Left ventricle myocardium inferior (tissue), 1 donor: ENCODE data around the gene CERS6. TPM values are rescaled to one million over a fixed set of nuclear protein-coding genes. Genes with fewer than 3 reads are reported as not detected.
A peak's percentile ranks its signal among the peaks of the same experiment; 100 is the strongest.

Source experiments
- DNase-seq: peaks from one replicate; pipeline ENCODE4 v3.0.0-alpha.2; 2020
- H3K27ac ChIP-seq: fragments of 200-600 bp; replicated peaks from 2 replicates; pipeline ENCODE4 v1.8.0; 2021
- H3K27me3 ChIP-seq: fragments of 200-600 bp; 2 replicates; pipeline ENCODE4 v1.8.0; 2021; ENCODE audit warnings: low read depth
- H3K36me3 ChIP-seq: fragments of 200-600 bp; 2 replicates; pipeline ENCODE4 v1.8.0; 2021
- H3K4me1 ChIP-seq: fragments of 200-600 bp; 2 replicates; pipeline ENCODE4 v1.8.0; 2021
- H3K4me3 ChIP-seq: fragments of 200-600 bp; 2 replicates; pipeline ENCODE4 v1.8.0; 2021; ENCODE audit warnings: mild to moderate bottlenecking, moderate library complexity
- H3K9me3 ChIP-seq: fragments of 200-600 bp; replicated peaks from 2 replicates; pipeline ENCODE4 v1.8.0; 2021
- intact Hi-C: fragments of 100-400 bp; cut with micrococcal nuclease; formaldehyde crosslinking; loops from one replicate; pipeline ENCODE4 v1.11.0; 2022
- total RNA-seq: library from RNA; stranded (reverse); fragmentation: NEBNext Ultra II Directional; extraction: Animal tissue kit (Norgen Biotek cat#: 25700); gene quantifications from one replicate; pipeline ENCODE4 v1.2.1, GENCODE V29; 2021
- TF ChIP-seq, protein P1 (sequence below): fragments of 200-600 bp; IDR thresholded peaks from 2 replicates; pipeline ENCODE4 v1.8.0; 2021; ENCODE audit warnings: antibody characterized with exemption, mild to moderate bottlenecking, borderline replicate concordance
- donor health status: DM: no; HTN: yes; CAD: no; lungs with severe emphysema.

Gene CERS6
- total RNA-seq, 1 donor from 2014 or later: 68.9 TPM

DNA sequence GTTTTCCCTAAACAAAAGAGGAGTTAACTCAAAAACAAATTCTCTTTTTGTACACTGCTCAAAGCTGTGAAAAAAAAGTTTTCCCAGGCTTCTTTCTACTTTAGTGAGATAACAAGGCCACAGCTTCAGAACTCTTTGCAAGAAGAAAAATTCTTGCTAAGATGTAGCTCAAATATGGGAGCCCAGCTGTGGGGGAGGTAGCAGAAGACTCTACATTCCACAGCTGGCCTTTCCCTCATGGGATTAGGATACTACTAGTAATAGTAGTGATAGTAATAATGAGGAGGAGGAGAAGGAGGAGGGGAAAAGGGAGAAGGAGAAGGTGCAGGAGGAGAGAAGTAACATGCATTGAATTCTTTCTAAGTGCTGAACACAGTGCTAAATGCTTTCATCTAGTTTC, 19.2 kb upstream of the CERS6 start:
- DNase-seq: no peak
- intact Hi-C loops: no loop called here
- H3K9me3 ChIP-seq: no peaks in the 10 kb centered on the region

DNA sequence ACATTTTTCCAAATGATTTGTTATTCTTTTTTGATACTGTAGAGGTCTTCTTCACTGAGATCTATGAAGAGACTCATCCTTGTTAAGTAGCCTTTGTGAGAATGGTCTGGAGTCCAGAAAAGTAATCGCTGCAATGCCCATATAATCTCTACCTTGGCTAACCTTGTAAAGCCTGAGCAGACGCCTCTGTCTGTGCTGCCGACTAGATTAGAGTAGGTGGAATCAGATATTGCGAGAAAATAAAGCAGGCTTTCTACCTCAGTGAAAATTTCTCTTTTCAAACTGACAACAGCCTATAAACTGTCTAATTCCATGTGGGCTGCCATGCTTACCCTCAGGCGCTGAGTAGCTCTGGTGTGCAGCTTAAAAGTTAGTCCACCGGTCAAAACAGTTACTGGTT, 17.5 kb upstream of the CERS6 start:
- H3K4me1 ChIP-seq: peaks cover 23% of the 10 kb centered on the region
- no peaks in the 10 kb centered on the region for H3K27me3 ChIP-seq
- no peak overlapping the region for H3K27ac ChIP-seq
- intact Hi-C loops: no loop called here
- H3K36me3 ChIP-seq: no peaks in the 10 kb centered on the region
- no peak overlapping the region for H3K4me3 ChIP-seq
- H3K9me3 ChIP-seq: no peaks in the 10 kb centered on the region
- TF ChIP-seq, protein P1, sequence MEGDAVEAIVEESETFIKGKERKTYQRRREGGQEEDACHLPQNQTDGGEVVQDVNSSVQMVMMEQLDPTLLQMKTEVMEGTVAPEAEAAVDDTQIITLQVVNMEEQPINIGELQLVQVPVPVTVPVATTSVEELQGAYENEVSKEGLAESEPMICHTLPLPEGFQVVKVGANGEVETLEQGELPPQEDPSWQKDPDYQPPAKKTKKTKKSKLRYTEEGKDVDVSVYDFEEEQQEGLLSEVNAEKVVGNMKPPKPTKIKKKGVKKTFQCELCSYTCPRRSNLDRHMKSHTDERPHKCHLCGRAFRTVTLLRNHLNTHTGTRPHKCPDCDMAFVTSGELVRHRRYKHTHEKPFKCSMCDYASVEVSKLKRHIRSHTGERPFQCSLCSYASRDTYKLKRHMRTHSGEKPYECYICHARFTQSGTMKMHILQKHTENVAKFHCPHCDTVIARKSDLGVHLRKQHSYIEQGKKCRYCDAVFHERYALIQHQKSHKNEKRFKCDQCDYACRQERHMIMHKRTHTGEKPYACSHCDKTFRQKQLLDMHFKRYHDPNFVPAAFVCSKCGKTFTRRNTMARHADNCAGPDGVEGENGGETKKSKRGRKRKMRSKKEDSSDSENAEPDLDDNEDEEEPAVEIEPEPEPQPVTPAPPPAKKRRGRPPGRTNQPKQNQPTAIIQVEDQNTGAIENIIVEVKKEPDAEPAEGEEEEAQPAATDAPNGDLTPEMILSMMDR: no peak
- DNase-seq: no peak

More for the DNA sequence above, 19.2 kb upstream of the CERS6 start:
- H3K4me3 ChIP-seq: no peak overlapping the region
- H3K36me3 ChIP-seq: no peaks in the 10 kb centered on the region
- TF ChIP-seq, protein P1: no peak
- H3K4me1 ChIP-seq: peaks cover 23% of the 10 kb centered on the region
- no peak overlapping the region for H3K27ac ChIP-seq
- H3K27me3 ChIP-seq: no peaks in the 10 kb centered on the region

DNA sequence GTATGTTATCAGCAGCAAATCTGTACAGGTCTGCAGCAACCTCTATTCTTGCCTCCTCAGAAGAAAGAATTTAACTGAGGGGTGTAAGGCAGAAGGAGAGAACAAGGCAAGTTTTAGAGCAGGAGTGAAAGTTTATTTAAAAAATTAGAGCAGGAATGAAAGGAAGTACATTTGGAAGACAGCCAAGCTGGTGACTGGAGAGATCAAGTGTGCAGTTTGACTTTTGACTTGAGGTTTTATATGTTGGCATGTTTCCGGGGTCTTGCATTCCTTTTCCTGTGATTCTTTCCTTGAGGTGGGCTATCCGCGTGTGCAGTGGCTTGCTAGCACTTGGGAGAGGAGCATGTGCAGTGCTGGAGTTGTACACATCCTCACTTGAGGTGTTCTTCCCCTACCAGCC, 16.5 kb upstream of the CERS6 start:
- TF ChIP-seq, protein P1: no peak
- no peaks in the 10 kb centered on the region for H3K27me3 ChIP-seq
- H3K4me3 ChIP-seq: no peak overlapping the region
- peaks cover 1% of the 10 kb centered on the region for H3K9me3 ChIP-seq
- peaks cover 19% of the 10 kb centered on the region for H3K4me1 ChIP-seq
- no peak overlapping the region for H3K27ac ChIP-seq
- intact Hi-C loops: no loop called here
- H3K36me3 ChIP-seq: no peaks in the 10 kb centered on the region
- DNase-seq: no peak

DNA sequence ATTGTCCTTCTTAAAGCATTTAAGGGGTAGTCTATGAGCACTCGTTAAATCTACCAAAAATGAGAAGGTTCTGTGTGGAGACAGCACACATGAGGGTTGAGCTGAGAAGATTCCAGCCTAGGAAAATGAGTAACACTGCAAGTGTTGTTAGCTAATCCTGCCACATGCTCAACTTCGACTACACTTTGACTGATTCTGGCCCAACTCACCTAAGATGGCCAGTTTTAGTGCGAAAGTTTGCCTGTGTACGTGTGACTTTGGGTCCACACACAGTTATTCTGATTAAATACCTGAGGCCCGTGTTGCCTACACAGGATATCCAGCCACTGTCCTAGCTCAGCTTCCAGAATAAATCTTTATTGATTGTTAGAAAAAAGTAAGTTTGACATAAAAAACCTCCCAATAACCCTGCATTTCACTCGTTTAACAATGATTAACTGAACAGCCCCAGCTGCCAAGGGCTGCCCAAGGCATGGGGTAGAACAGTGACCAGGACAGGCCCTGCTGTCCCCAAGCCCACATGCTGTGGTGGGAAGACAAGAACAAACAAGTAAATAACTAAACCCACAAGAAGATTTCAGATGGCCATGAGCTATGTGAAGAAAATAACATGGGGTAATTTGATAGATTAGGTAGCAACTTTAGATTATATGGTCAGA, 14.7 kb upstream of the CERS6 start:
- intact Hi-C loops: no loop called here
- H3K27ac ChIP-seq: no peak overlapping the region

DNA sequence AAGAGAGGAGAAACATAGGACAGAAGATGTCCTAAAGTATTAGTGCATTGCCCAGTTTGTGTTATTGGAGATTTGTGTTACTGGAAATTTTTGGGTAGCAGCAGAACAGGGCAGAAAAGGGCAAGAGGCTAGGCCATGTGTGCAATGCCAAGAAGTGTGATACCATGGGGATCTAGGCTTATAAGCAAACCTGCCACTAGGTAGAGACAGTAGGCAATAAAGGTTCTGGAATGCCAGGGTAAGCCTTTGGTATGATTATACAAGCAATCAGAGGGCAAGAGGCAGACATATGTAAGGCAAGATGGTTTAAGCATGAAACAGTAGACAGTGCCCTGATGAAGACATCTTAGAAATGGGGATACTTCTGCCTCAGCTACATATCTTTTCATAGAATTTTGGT, 12.3 kb upstream of the CERS6 start:
- H3K27ac ChIP-seq: no peak overlapping the region
- intact Hi-C loops: no loop called here

More for the DNA sequence above, 14.7 kb upstream of the CERS6 start:
- no peaks in the 10 kb centered on the region for H3K27me3 ChIP-seq
- no peak overlapping the region for H3K4me3 ChIP-seq
- no peaks in the 10 kb centered on the region for H3K36me3 ChIP-seq
- peaks cover 19% of the 10 kb centered on the region for H3K4me1 ChIP-seq
- no peak for DNase-seq
- peaks cover 10% of the 10 kb centered on the region for H3K9me3 ChIP-seq
- TF ChIP-seq, protein P1: no peak

More for the DNA sequence above, 12.3 kb upstream of the CERS6 start:
- H3K27me3 ChIP-seq: no peaks in the 10 kb centered on the region
- TF ChIP-seq, protein P1: peak; percentile 38
- H3K4me3 ChIP-seq: no peak overlapping the region
- no peak for DNase-seq
- H3K9me3 ChIP-seq: peaks cover 10% of the 10 kb centered on the region
- no peaks in the 10 kb centered on the region for H3K36me3 ChIP-seq
- peaks cover 6% of the 10 kb centered on the region for H3K4me1 ChIP-seq
